ENCODE results near the gene OTX1.

- TF ChIP-seq EZH2 (IDR thresholded peaks at IDR 0.05; ENCODE audit: borderline replicate concordance, low read length) (no peak), CTCF (IDR thresholded peaks at IDR 0.05; ENCODE audit: low read length) (no peak)
Measured at GRCh38 chr2:63034526-63034925, 16.1 kb upstream of the OTX1 start.

All from OCI-LY1 (cell line).